ENCODE results near the gene EVI2B. TPM values are rescaled to one million over a fixed set of nuclear protein-coding genes. Genes with fewer than 3 reads are reported as not detected.
"Not testable (repeated sequence)": the region's sequence is repeated elsewhere in the genome, so short reads cannot be mapped to it uniquely, and the experiment has no call there.

EVI2B gene
- 10 to 100 TPM in 1 of 12 donors, 1 to 10 TPM in 9, not detected in 2; 1.1 to 20.1 (median 2.6) TPM for polyA plus RNA-seq (ENCODE audit: insufficient read length in 12 of 12)
- long read RNA-seq, donor 1, partial matches to known transcripts: 0 of 2 reads
- long read RNA-seq, donor 1, other reads (novel, unspliced or antisense): 0 of 2 reads
- long read RNA-seq, donor 2, partial matches to known transcripts: 0 of 2 reads
- long read RNA-seq, donor 2, other reads (novel, unspliced or antisense): 0 of 2 reads
- long read RNA-seq, donor 3: 0 reads
- long read RNA-seq, donor 4, partial matches to known transcripts: 0 of 1 reads
- long read RNA-seq, donor 4, other reads (novel, unspliced or antisense): 0 of 1 reads
- long read RNA-seq, donor 5: 0 reads
- long read RNA-seq, donor 6: 0 reads
- long read RNA-seq, donor 7, partial matches to known transcripts: 0 of 1 reads
- long read RNA-seq, donor 7, other reads (novel, unspliced or antisense): 0 of 1 reads
- long read RNA-seq, donor 8, partial matches to known transcripts: 0 of 2 reads
- long read RNA-seq, donor 8, other reads (novel, unspliced or antisense): 0 of 2 reads
- long read RNA-seq, donor 9, partial matches to known transcripts: 0 of 2 reads
- long read RNA-seq, donor 9, other reads (novel, unspliced or antisense): 0 of 2 reads
- long read RNA-seq, donor 10: 0 reads
- long read RNA-seq, donor 11, partial matches to known transcripts: 0 of 1 reads
- long read RNA-seq, donor 11, other reads (novel, unspliced or antisense): 0 of 1 reads

- DNase-seq: no peak
These were observed at the start of gene EVI2B for GRCh38 chr17:31313982-31314781. Gene EVI2B, minus strand, starts transcription at chr17:31314054. Its CDS starts 8,445 bp downstream, at chr17:31305609.

- DNase-seq: no peak
These were observed 44.1 kb upstream of the EVI2B start for GRCh38 chr17:31357839-31358394.

GRCh38 chr17:31357091-31357490 is 43.2 kb upstream of the EVI2B start:
- DNase-seq: no peak

GRCh38 chr17:31355935-31356334 is 42.1 kb upstream of the EVI2B start:
- no peak for DNase-seq

GRCh38 chr17:31349454-31349853 is 35.6 kb upstream of the EVI2B start:
- no peak for DNase-seq

- DNase-seq: not testable (repeated sequence)
These were observed 31.4 kb upstream of the EVI2B start for GRCh38 chr17:31345191-31345747.

- DNase-seq: no peak
These were observed 26.2 kb upstream of the EVI2B start for GRCh38 chr17:31339906-31340661.

GRCh38 chr17:31329221-31329620 is 15.4 kb upstream of the EVI2B start:
- DNase-seq: no peak

- no peak for DNase-seq
These were observed 14.3 kb upstream of the EVI2B start for GRCh38 chr17:31328160-31328535.

- DNase-seq: no peak
These were observed 13.8 kb upstream of the EVI2B start for GRCh38 chr17:31327534-31328159.

- no peak for DNase-seq
These were observed 9.7 kb upstream of the EVI2B start for GRCh38 chr17:31323551-31323950.

- no peak for DNase-seq
These were observed 8.1 kb upstream of the EVI2B start for GRCh38 chr17:31321966-31322365.

- DNase-seq: peak; percentile 19
These were observed 7.6 kb upstream of the EVI2B start, which contains the start of gene EVI2A for GRCh38 chr17:31321481-31321880. Gene EVI2A, minus strand, starts transcription at chr17:31321622. Its CDS starts 2,609 bp downstream, at chr17:31319013.

- no peak for DNase-seq
These were observed 6.9 kb upstream of the EVI2B start for GRCh38 chr17:31320791-31321190.

- DNase-seq: no peak
These were observed 6.4 kb upstream of the EVI2B start for GRCh38 chr17:31320241-31320640.

- DNase-seq: no peak
These were observed 5.2 kb upstream of the EVI2B start for GRCh38 chr17:31318851-31319661.

- no peak for DNase-seq
These were observed 4.5 kb upstream of the EVI2B start for GRCh38 chr17:31318298-31318801.

- no peak for DNase-seq
These were observed 887 bp upstream of the EVI2B start for GRCh38 chr17:31314782-31315100.

- DNase-seq: not testable (repeated sequence)
These were observed 1.6 kb downstream of the EVI2B start for GRCh38 chr17:31312223-31312622.

Measured in muscle of arm (tissue), 14 donors.